Trophoblast cell (in vitro differentiated cells and primary cell): ENCODE data around the gene C2CD4D.

Experiments
- DNase-seq, 2 donors: peaks; one replicate each; pipeline ENCODE4 v3.0.0-alpha.2; 2016
- H2AFZ ChIP-seq: 2 replicates; pipeline ENCODE4 v1.6.1; 2013; ENCODE audit warnings: low read length, moderate library complexity, mild to moderate bottlenecking; ENCODE audit not compliant: insufficient read depth, poor library complexity
- H2AK5ac ChIP-seq: 2 replicates; pipeline ENCODE4 v1.6.1; 2013; ENCODE audit warnings: mild to moderate bottlenecking, low read length
- H2BK120ac ChIP-seq: 2 replicates; pipeline ENCODE4 v1.6.1; 2013; ENCODE audit warnings: low read length, mild to moderate bottlenecking, moderate library complexity; ENCODE audit not compliant: insufficient read depth, poor library complexity
- H2BK12ac ChIP-seq: 2 replicates; pipeline ENCODE4 v1.6.1; 2013; ENCODE audit warnings: mild to moderate bottlenecking, low read length, moderate library complexity
- H2BK5ac ChIP-seq: 2 replicates; pipeline ENCODE4 v1.6.1; 2013; ENCODE audit warnings: low read length, low read depth, moderate library complexity, mild to moderate bottlenecking; ENCODE audit not compliant: poor library complexity
- H3K14ac ChIP-seq: 2 replicates; pipeline ENCODE4 v1.6.1; 2013; ENCODE audit warnings: mild to moderate bottlenecking, low read length
- H3K18ac ChIP-seq: 2 replicates; pipeline ENCODE4 v1.6.1; 2013; ENCODE audit warnings: mild to moderate bottlenecking, low read length
- H3K23ac ChIP-seq: 2 replicates; pipeline ENCODE4 v1.6.1; 2013; ENCODE audit warnings: low read length
- H3K27ac ChIP-seq: 2 replicates; pipeline ENCODE4 v1.5.1; 2013; ENCODE audit warnings: low read depth, mild to moderate bottlenecking, inconsistent platforms, low read length, moderate library complexity
- H3K27me3 ChIP-seq: 2 replicates; pipeline ENCODE4 v1.6.1; 2013; ENCODE audit warnings: inconsistent platforms, mild to moderate bottlenecking, low read length, moderate library complexity; ENCODE audit not compliant: insufficient read depth
- H3K36me3 ChIP-seq, 2 experiments: 1 replicate in 1 of 2; 2 replicates in 1 of 2; pipeline ENCODE4 v1.6.1; 2013; ENCODE audit warnings: low read length in 2 of 2, mild to moderate bottlenecking in 2 of 2, moderate library complexity in 1 of 2; ENCODE audit not compliant: insufficient read depth in 2 of 2, control insufficient read depth in 1 of 2
- H3K4ac ChIP-seq: 2 replicates; pipeline ENCODE4 v1.6.1; 2013; ENCODE audit warnings: low read depth, mild to moderate bottlenecking, low read length, moderate library complexity
- H3K4me1 ChIP-seq, 2 experiments: 1 replicate in 1 of 2; 2 replicates in 1 of 2; pipeline ENCODE4 v1.6.1; 2013; ENCODE audit warnings: low read length in 2 of 2, mild to moderate bottlenecking in 2 of 2, moderate library complexity in 1 of 2; ENCODE audit not compliant: insufficient read depth in 2 of 2, control insufficient read depth in 1 of 2
- H3K4me2 ChIP-seq: 2 replicates; pipeline ENCODE4 v1.6.1; 2013; ENCODE audit warnings: inconsistent platforms, mild to moderate bottlenecking, low read length, moderate library complexity
- H3K4me3 ChIP-seq: 2 replicates; pipeline ENCODE4 v1.5.1; 2013; ENCODE audit warnings: mild to moderate bottlenecking, low read depth, low read length, inconsistent platforms
- H3K79me1 ChIP-seq: one replicate; pipeline ENCODE4 v1.6.1; 2013; ENCODE audit warnings: low read length
- H3K79me2 ChIP-seq: 2 replicates; pipeline ENCODE4 v1.6.1; 2013; ENCODE audit warnings: low read length, mild to moderate bottlenecking; ENCODE audit not compliant: control insufficient read depth, insufficient read depth, poor library complexity
- H3K9ac ChIP-seq: 2 replicates; pipeline ENCODE4 v1.6.1; 2013; ENCODE audit warnings: mild to moderate bottlenecking, low read length
- H3K9me3 ChIP-seq: 2 replicates; pipeline ENCODE4 v1.6.1; 2013; ENCODE audit warnings: low read depth, mild to moderate bottlenecking, control low read depth, inconsistent platforms, low read length; ENCODE audit not compliant: insufficient read depth
- H4K12ac ChIP-seq: 2 replicates; pipeline ENCODE4 v1.6.1; 2013; ENCODE audit warnings: low read depth, mild to moderate bottlenecking, low read length, moderate library complexity
- H4K8ac ChIP-seq: 2 replicates; pipeline ENCODE4 v1.6.1; 2013; ENCODE audit warnings: low read depth, mild to moderate bottlenecking, low read length, moderate library complexity
- H4K91ac ChIP-seq: one replicate; pipeline ENCODE4 v1.6.1; 2013; ENCODE audit warnings: low read depth, mild to moderate bottlenecking, low read length, moderate library complexity
- WGBS: extraction: QIAGEN DNeasy Blood & Tissue Kit; methylation state at CpG from one replicate; pipeline ENCODE4 v1.1.7; 2013; ENCODE audit warnings: missing lambda C conversion rate; ENCODE audit not compliant: insufficient read length, insufficient coverage; ENCODE audit errors: extremely low coverage; 5-methylcytosine and 5-hydroxymethylcytosine counted together

Gene C2CD4D

DNA sequence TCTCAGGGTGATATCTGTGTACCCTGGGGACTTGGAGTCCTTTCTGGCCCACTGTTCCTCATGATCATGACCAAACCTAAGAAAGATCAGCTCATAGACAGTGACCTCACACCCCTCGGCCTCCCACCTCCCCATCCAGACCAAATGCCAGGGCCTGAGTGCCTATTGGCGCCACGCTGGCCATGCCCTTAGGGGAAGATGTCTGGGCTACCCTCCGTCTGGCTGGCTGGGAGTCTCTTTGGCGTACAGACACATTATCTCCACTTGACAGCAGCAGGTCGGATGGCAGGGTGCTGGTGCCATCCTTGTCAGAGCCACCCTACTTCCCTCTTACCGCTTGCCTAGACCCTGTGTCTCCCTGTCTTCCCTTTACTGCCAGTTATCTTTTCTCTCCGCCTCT is 16.4 kb downstream of the C2CD4D start:
- H3K23ac ChIP-seq, result no peak overlapping the region
- no peak overlapping the region for H4K91ac ChIP-seq
- H3K14ac ChIP-seq, result no peak overlapping the region
- no peak overlapping the region for H2AFZ ChIP-seq
- H2BK12ac ChIP-seq, result no peak overlapping the region
- DNase-seq, result no peak
- H3K4ac ChIP-seq, result no peak overlapping the region
- no peak overlapping the region for H3K4me2 ChIP-seq
- no peaks in the 10 kb centered on the region for H3K9me3 ChIP-seq
- H3K79me2 ChIP-seq, result no peaks in the 10 kb centered on the region
- no peaks in the 10 kb centered on the region for H3K27me3 ChIP-seq
- no peak overlapping the region for H3K9ac ChIP-seq
- no peak overlapping the region for H2AK5ac ChIP-seq
- no peak overlapping the region for H3K27ac ChIP-seq
- H2BK120ac ChIP-seq, result no peak overlapping the region
- no peaks in the 10 kb centered on the region for H3K79me1 ChIP-seq
- no peak overlapping the region for H3K18ac ChIP-seq
- peaks cover 4 to 5% of the 10 kb centered on the region in 2 experiments for H3K4me1 ChIP-seq
- peak overlapping the region; percentile 18 for H3K4me3 ChIP-seq
- no CpG with 5 or more reads among the region's 8 CpGs for WGBS
- H2BK5ac ChIP-seq, result no peak overlapping the region
- no peaks in the 10 kb centered on the region for H3K36me3 ChIP-seq
- no peak overlapping the region for H4K8ac ChIP-seq
- H4K12ac ChIP-seq, result no peak overlapping the region

DNA sequence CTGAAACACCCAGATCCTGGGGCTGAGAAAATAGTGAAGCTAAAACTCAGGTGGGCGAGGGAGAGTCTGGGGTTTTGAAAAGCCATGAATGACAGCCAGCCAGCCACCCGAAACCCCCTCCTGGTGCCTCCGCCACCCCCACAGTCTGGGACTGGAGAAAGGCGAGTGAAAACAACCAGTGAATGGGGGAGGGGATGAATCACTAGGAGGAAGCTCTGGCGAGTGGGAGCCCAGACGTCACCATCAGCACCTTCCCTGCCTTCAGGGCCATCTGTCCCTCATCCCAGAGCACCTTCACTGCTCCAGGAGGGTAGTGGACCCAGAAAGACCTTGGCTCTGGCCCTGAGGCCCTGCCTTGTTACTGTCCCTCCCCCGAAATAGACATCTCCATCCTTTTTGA is 17.2 kb downstream of the C2CD4D start:
- no CpG with 5 or more reads among the region's 7 CpGs for WGBS
- Histone ChIP-seq H3K79me1 (no peaks in the 10 kb centered on the region), H3K9ac (no peak overlapping the region), H2AK5ac (no peak overlapping the region), H3K4ac (no peak overlapping the region), H3K79me2 (no peaks in the 10 kb centered on the region), H4K12ac (no peak overlapping the region), H3K18ac (no peak overlapping the region), H2BK120ac (no peak overlapping the region), H3K27me3 (no peaks in the 10 kb centered on the region), H3K14ac (no peak overlapping the region), H3K4me1 (peaks cover 4 to 5% of the 10 kb centered on the region in 2 experiments), H3K4me3 (no peak overlapping the region), H3K9me3 (no peaks in the 10 kb centered on the region), H2BK5ac (no peak overlapping the region), H3K23ac (no peak overlapping the region), H3K27ac (no peak overlapping the region), H4K91ac (no peak overlapping the region), H3K36me3 (no peaks in the 10 kb centered on the region), H2BK12ac (no peak overlapping the region), H3K4me2 (no peak overlapping the region), H2AFZ (no peak overlapping the region), H4K8ac (no peak overlapping the region)
- DNase-seq, result no peak

DNA sequence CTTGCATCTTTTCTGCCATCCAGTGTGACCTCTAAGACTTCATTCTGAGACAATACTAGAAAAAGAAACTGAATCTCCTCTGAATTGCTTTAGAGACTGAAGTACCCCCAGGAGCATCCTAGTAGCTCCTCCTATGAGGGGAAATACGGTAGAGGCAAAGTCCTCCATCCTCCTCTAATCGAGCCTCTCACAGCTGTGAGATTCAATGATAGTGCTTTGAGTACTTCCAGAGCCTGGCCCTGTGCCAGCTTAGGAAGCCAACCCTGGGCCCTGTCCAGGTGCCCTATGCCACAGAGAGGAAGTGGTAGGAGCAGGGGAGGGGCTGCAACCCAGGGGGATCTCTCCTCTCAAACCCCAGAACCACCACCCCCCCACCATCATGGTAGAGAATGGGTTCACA is 18.7 kb downstream of the C2CD4D start:
- Histone ChIP-seq H3K18ac (no peak overlapping the region), H2BK120ac (no peak overlapping the region), H3K36me3 (no peaks in the 10 kb centered on the region), H3K27ac (no peak overlapping the region), H3K4me1 (peaks cover 4 to 5% of the 10 kb centered on the region in 2 experiments), H2AK5ac (no peak overlapping the region), H4K91ac (no peak overlapping the region), H3K9me3 (no peaks in the 10 kb centered on the region), H3K23ac (no peak overlapping the region), H2BK12ac (no peak overlapping the region), H3K4me2 (no peak overlapping the region), H2BK5ac (no peak overlapping the region), H3K4me3 (no peak overlapping the region), H3K4ac (no peak overlapping the region), H2AFZ (no peak overlapping the region), H3K9ac (no peak overlapping the region), H4K12ac (no peak overlapping the region), H3K27me3 (no peaks in the 10 kb centered on the region), H3K14ac (no peak overlapping the region), H3K79me2 (no peaks in the 10 kb centered on the region), H4K8ac (no peak overlapping the region), H3K79me1 (no peaks in the 10 kb centered on the region)
- WGBS, result no CpG with 5 or more reads among the region's 2 CpGs
- no peak for DNase-seq

DNA sequence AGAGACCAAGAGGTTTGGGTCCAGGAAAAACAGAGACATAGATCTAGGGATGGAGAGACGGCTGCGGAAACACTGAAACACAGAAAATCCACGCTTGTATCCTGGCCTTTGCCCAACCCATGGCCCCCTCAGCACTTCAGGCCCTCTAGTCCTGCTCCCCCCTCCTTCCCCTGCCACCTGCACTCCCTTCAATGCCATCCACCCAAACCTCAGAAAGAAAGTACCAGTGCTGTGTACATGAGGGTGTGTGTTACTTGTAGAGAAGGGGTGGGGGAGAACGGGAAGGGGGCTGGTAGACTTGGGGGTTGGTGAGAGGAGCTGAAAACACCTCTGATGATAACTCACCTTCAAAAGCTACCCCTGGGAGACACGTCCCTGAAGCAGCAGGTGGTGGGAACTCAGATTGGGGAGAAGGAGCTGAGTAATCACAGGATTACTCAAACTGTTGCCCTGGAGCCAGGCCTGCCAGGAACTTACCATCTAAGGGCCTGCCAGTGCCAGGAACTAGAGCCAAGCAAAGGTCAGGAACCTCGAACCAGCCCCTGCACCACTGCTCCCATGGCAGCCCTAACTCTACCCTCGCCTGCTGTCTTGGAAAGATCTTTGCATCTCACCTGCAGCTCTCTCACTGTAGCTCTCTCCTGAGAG is 19.5 kb downstream of the C2CD4D start:
- no peak overlapping the region for H3K18ac ChIP-seq
- no peak overlapping the region for H3K9ac ChIP-seq
- no peak overlapping the region for H3K4me3 ChIP-seq
- WGBS, result no CpG with 5 or more reads among the region's 7 CpGs
- no peaks in the 10 kb centered on the region for H3K9me3 ChIP-seq
- no peak overlapping the region for H3K4ac ChIP-seq
- no peak overlapping the region for H3K27ac ChIP-seq
- no peaks in the 10 kb centered on the region for H3K36me3 ChIP-seq
- H3K27me3 ChIP-seq, result no peaks in the 10 kb centered on the region
- H2BK5ac ChIP-seq, result no peak overlapping the region
- no peak overlapping the region for H4K91ac ChIP-seq
- H3K14ac ChIP-seq, result no peak overlapping the region
- H3K4me2 ChIP-seq, result no peak overlapping the region
- H3K79me2 ChIP-seq, result no peaks in the 10 kb centered on the region
- no peak overlapping the region for H3K23ac ChIP-seq
- H2BK120ac ChIP-seq, result no peak overlapping the region
- no peak overlapping the region for H4K12ac ChIP-seq
- H2AK5ac ChIP-seq, result no peak overlapping the region
- no peak overlapping the region for H4K8ac ChIP-seq
- H3K79me1 ChIP-seq, result no peaks in the 10 kb centered on the region
- peaks cover 4 to 5% of the 10 kb centered on the region in 2 experiments for H3K4me1 ChIP-seq
- no peak overlapping the region for H2AFZ ChIP-seq
- DNase-seq, result no peak
- H2BK12ac ChIP-seq, result no peak overlapping the region
